Kidney epithelial cell (primary cell): ENCODE results near the gene MYL10. TPM values are rescaled to one million over a fixed set of nuclear protein-coding genes. Genes with fewer than 3 reads are reported as not detected.

Source experiments
- DNase-seq: peaks from one replicate; pipeline ENCODE4 v3.0.0-alpha.2; 2010; ENCODE audit warnings: low read depth
- H3K27me3 ChIP-seq: 2 replicates; pipeline ENCODE4 v1.6.0; 2011; ENCODE audit warnings: low read length; ENCODE audit not compliant: control insufficient read depth, insufficient read depth
- H3K36me3 ChIP-seq: 2 replicates; pipeline ENCODE4 v1.5.1; 2011; ENCODE audit warnings: low read length; ENCODE audit not compliant: control insufficient read depth, insufficient read depth
- H3K4me3 ChIP-seq: 2 replicates; pipeline ENCODE4 v1.5.1; 2011; ENCODE audit warnings: low read depth, mild to moderate bottlenecking, control low read depth, low read length
- total RNA-seq: library from RNA; depleted of rRNA; stranded (reverse); fragments of >200 nt; gene quantifications from 2 replicates; pipeline ENCODE4 v1.2.3, GENCODE V29; 2015
- TF ChIP-seq, protein P1 (sequence below): IDR thresholded peaks from 2 replicates; pipeline ENCODE4 v1.5.1; 2011; ENCODE audit warnings: mild to moderate bottlenecking, moderate library complexity, low read length, control low read depth, inconsistent platforms; ENCODE audit not compliant: insufficient read depth, poor library complexity, severe bottlenecking

The MYL10 gene
- total RNA-seq, 1 donor from 2014 or later = not detected

- TF ChIP-seq, protein P1, sequence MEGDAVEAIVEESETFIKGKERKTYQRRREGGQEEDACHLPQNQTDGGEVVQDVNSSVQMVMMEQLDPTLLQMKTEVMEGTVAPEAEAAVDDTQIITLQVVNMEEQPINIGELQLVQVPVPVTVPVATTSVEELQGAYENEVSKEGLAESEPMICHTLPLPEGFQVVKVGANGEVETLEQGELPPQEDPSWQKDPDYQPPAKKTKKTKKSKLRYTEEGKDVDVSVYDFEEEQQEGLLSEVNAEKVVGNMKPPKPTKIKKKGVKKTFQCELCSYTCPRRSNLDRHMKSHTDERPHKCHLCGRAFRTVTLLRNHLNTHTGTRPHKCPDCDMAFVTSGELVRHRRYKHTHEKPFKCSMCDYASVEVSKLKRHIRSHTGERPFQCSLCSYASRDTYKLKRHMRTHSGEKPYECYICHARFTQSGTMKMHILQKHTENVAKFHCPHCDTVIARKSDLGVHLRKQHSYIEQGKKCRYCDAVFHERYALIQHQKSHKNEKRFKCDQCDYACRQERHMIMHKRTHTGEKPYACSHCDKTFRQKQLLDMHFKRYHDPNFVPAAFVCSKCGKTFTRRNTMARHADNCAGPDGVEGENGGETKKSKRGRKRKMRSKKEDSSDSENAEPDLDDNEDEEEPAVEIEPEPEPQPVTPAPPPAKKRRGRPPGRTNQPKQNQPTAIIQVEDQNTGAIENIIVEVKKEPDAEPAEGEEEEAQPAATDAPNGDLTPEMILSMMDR = no peak
- Histone ChIP-seq H3K4me3 (no peak overlapping the region), H3K36me3 (no peaks in the 10 kb centered on the region), H3K27me3 (peaks cover 2% of the 10 kb centered on the region)
- no peak for DNase-seq
Observed at GRCh38 chr7:101620991-101621390, 8.1 kb downstream of the MYL10 start.

DNA sequence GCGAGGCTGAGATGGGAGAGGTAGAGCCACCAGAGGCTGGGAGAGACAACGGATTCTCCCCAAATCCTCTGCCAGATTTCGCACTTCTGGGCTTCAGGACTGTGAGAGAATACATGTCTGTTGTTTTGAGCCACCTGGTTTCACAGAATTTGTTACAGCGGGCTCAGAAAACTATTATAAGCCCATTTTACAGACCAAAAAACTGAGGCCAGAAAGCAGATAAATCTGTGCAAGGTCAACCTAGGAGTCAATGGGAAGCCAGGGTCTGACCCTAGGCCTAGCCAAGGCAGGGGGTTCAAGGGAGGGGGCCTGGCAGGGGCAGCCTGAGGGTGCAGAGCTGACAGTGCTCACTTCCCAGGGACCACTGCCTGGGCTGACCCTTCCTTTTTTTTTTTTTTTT lies 8.7 kb downstream of the MYL10 start:
- H3K36me3 ChIP-seq = no peaks in the 10 kb centered on the region
- TF ChIP-seq, protein P1 = no peak
- no peak overlapping the region for H3K4me3 ChIP-seq
- peaks cover 2% of the 10 kb centered on the region for H3K27me3 ChIP-seq
- no peak for DNase-seq

GRCh38 chr7:101618916-101619315 lies 10.2 kb downstream of the MYL10 start:
- no peak overlapping the region for H3K4me3 ChIP-seq
- H3K36me3 ChIP-seq = no peaks in the 10 kb centered on the region
- peaks cover 7% of the 10 kb centered on the region for H3K27me3 ChIP-seq
- TF ChIP-seq, protein P1 = no peak
- no peak for DNase-seq

GRCh38 chr7:101618207-101618839 lies 10.8 kb downstream of the MYL10 start:
- Histone ChIP-seq H3K36me3 (no peaks in the 10 kb centered on the region), H3K27me3 (peaks cover 10% of the 10 kb centered on the region), H3K4me3 (no peak overlapping the region)
- TF ChIP-seq, protein P1 = no peak
- no peak for DNase-seq

DNA sequence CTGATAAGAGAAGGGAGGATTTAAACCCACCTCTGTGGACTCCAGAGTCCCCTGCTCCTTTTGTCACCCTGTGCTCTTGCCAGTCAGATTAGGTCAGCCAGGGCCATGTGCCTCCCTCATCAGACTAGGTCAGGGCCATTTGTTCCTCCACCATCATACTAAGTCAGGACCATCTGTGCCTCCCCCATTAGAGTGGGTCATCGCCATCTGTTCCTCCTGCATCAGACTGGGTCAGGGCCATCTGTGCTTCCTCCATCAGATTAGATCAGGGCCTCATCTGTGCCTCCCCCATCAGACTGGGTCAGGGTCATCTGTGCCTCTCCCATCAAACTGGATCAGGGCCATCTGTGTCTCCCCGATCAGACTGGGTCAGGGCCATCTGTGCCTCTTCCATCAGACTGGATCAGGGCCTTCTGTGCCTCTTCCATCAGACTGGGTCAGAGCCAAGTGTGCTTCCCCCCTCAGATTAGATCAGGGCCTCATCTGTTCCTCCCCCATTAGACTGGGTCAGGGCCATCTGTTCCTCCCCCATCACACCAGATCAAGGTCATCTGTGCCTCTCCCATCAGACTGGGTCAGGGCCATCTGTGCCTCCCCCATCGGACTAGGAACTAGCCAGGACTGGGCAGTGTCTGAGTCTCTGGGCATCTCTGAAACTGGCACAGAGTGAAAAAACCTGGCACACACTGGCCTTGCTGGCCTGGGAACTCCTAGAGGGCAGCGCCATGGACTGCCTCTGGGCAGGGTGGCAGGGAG lies 11.5 kb downstream of the MYL10 start:
- Histone ChIP-seq H3K4me3 (no peak overlapping the region), H3K27me3 (peaks cover 12% of the 10 kb centered on the region), H3K36me3 (no peaks in the 10 kb centered on the region)
- DNase-seq = no peak
- TF ChIP-seq, protein P1 = no peak
